ENCODE data around the gene ACTR1A.
A peak's percentile ranks its signal among the peaks of the same experiment; 100 is the strongest.
"Not testable (repeated sequence)": the region's sequence is repeated elsewhere in the genome, so short reads cannot be mapped to it uniquely, and the experiment has no call there.

The ACTR1A gene

GRCh38 chr10:102504179-102504975, 1.9 kb upstream of the ACTR1A start:
- Mint-ChIP-seq H3K4me1 (peaks cover 28% of the 10 kb centered on the region), H3K9me3 (no peaks in the 10 kb centered on the region), H3K4me3 (no peak overlapping the region), H3K36me3 (peaks cover 4% of the 10 kb centered on the region), H3K27ac (no peak overlapping the region)
- ATAC-seq (no peak), DNase-seq (ENCODE audit: low spot score in 2 of 2) (peak; percentile 22 to 59)

- DNase-seq (ENCODE audit: low spot score in 2 of 2) = peak; percentile 96 to 99
- no peak within 1 kb of the TSS for H3K4me3 Mint-ChIP-seq
Measured at GRCh38 chr10:102503264-102504178, 1.0 kb upstream of the ACTR1A start, which contains the start of gene SUFU. SUFU (plus strand) TSS chr10:102503972; CDS start chr10:102504153, 181 bp downstream.

GRCh38 chr10:102502029-102502336, 529 bp downstream of the ACTR1A start:
- H3K9me3 Mint-ChIP-seq = no peaks in the 10 kb centered on the region
- peaks cover 20% of the 10 kb centered on the region for H3K36me3 Mint-ChIP-seq
- H3K4me3 Mint-ChIP-seq = no peak overlapping the region
- DNase-seq (ENCODE audit: low spot score in 2 of 2) = peak; percentile 98 to 100
- no peak overlapping the region for H3K27ac Mint-ChIP-seq
- peak; percentile 86 for ATAC-seq
- H3K4me1 Mint-ChIP-seq = peaks cover 33% of the 10 kb centered on the region

More at GRCh38 chr10:102503264-102504178, 1.0 kb upstream of the ACTR1A start, which contains the start of gene SUFU:
- Mint-ChIP-seq H3K27ac (no peak within 1 kb of the TSS), H3K36me3 (peaks cover 10% of the 10 kb centered on the region), H3K9me3 (no peaks in the 10 kb centered on the region), H3K4me1 (peaks cover 36% of the 10 kb centered on the region)
- ATAC-seq = peak; percentile 83

GRCh38 chr10:102501201-102502028, 1.1 kb downstream of the ACTR1A start:
- Mint-ChIP-seq H3K9me3 (no peaks in the 10 kb centered on the region), H3K27ac (no peak overlapping the region), H3K36me3 (peaks cover 26% of the 10 kb centered on the region), H3K4me3 (no peak overlapping the region), H3K4me1 (peaks cover 27% of the 10 kb centered on the region)
- no peak for ATAC-seq
- DNase-seq (ENCODE audit: low spot score in 2 of 2) = no peak

- H3K36me3 Mint-ChIP-seq = peaks cover 32% of the 10 kb centered on the region
- DNase-seq (ENCODE audit: low spot score in 2 of 2); H3K9me3 Mint-ChIP-seq; H3K4me3 Mint-ChIP-seq; H3K27ac Mint-ChIP-seq; ATAC-seq: not testable (repeated sequence)
- peaks cover 27% of the 10 kb centered on the region for H3K4me1 Mint-ChIP-seq
Measured at GRCh38 chr10:102500686-102501085, 1.8 kb downstream of the ACTR1A start.

- no peak for DNase-seq (ENCODE audit: low spot score in 2 of 2)
- Mint-ChIP-seq H3K4me3 (no peak overlapping the region), H3K9me3 (no peaks in the 10 kb centered on the region), H3K27ac (peak overlapping the region; percentile 26), H3K4me1 (peaks cover 13% of the 10 kb centered on the region), H3K36me3 (peaks cover 41% of the 10 kb centered on the region)
- ATAC-seq = no peak
Measured at GRCh38 chr10:102499356-102499755, 3.2 kb downstream of the ACTR1A start.

GRCh38 chr10:102497545-102497944, 5.0 kb downstream of the ACTR1A start:
- Mint-ChIP-seq H3K4me3 (no peak overlapping the region), H3K9me3 (no peaks in the 10 kb centered on the region), H3K36me3 (peaks cover 56% of the 10 kb centered on the region), H3K27ac (peak overlapping the region; percentile 26), H3K4me1 (peaks cover 22% of the 10 kb centered on the region)
- DNase-seq (ENCODE audit: low spot score in 2 of 2) = no peak
- no peak for ATAC-seq

- no peak for ATAC-seq
- Mint-ChIP-seq H3K36me3 (peaks cover 84% of the 10 kb centered on the region), H3K9me3 (no peaks in the 10 kb centered on the region), H3K4me1 (peaks cover 19% of the 10 kb centered on the region), H3K27ac (peak overlapping the region; percentile 74), H3K4me3 (no peak overlapping the region)
- no peak for DNase-seq (ENCODE audit: low spot score in 2 of 2)
Measured at GRCh38 chr10:102493771-102494170, 8.7 kb downstream of the ACTR1A start.

GRCh38 chr10:102492983-102493382, 9.5 kb downstream of the ACTR1A start:
- H3K4me1 Mint-ChIP-seq = peaks cover 17% of the 10 kb centered on the region
- H3K9me3 Mint-ChIP-seq = no peaks in the 10 kb centered on the region
- peaks cover 88% of the 10 kb centered on the region for H3K36me3 Mint-ChIP-seq
- no peak overlapping the region for H3K4me3 Mint-ChIP-seq
- ATAC-seq = no peak
- peak overlapping the region; percentile 74 for H3K27ac Mint-ChIP-seq
- no peak for DNase-seq (ENCODE audit: low spot score in 2 of 2)

- no peak for DNase-seq (ENCODE audit: low spot score in 2 of 2)
- Mint-ChIP-seq H3K4me3 (no peak overlapping the region), H3K27ac (peak overlapping the region; percentile 74), H3K36me3 (peaks cover 89% of the 10 kb centered on the region), H3K4me1 (peaks cover 17% of the 10 kb centered on the region), H3K9me3 (no peaks in the 10 kb centered on the region)
- ATAC-seq = no peak
Measured at GRCh38 chr10:102492344-102492939, 10.1 kb downstream of the ACTR1A start.

- Mint-ChIP-seq H3K27ac (no peak overlapping the region), H3K9me3 (no peaks in the 10 kb centered on the region), H3K36me3 (peaks cover 91% of the 10 kb centered on the region), H3K4me1 (peaks cover 17% of the 10 kb centered on the region), H3K4me3 (no peak overlapping the region)
- ATAC-seq (no peak), DNase-seq (ENCODE audit: low spot score in 2 of 2) (no peak)
Measured at GRCh38 chr10:102491136-102491535, 11.4 kb downstream of the ACTR1A start.

GRCh38 chr10:102485093-102485784, 17.3 kb downstream of the ACTR1A start:
- no peak for DNase-seq (ENCODE audit: low spot score in 2 of 2)
- no peaks in the 10 kb centered on the region for H3K9me3 Mint-ChIP-seq
- peak overlapping the region; percentile 63 for H3K27ac Mint-ChIP-seq
- H3K4me1 Mint-ChIP-seq = no peaks in the 10 kb centered on the region
- peaks cover 100% of the 10 kb centered on the region for H3K36me3 Mint-ChIP-seq
- H3K4me3 Mint-ChIP-seq = no peak overlapping the region
- no peak for ATAC-seq

- no peak for ATAC-seq
- Mint-ChIP-seq H3K27ac (no peak overlapping the region), H3K4me1 (peaks cover 4% of the 10 kb centered on the region), H3K9me3 (no peaks in the 10 kb centered on the region), H3K4me3 (no peak overlapping the region), H3K36me3 (peaks cover 100% of the 10 kb centered on the region)
- DNase-seq (ENCODE audit: low spot score in 2 of 2) = no peak
Measured at GRCh38 chr10:102484021-102484420, 18.5 kb downstream of the ACTR1A start.

- Mint-ChIP-seq H3K4me1 (peaks cover 8% of the 10 kb centered on the region), H3K36me3 (peaks cover 77% of the 10 kb centered on the region), H3K9me3 (no peaks in the 10 kb centered on the region), H3K27ac (peak overlapping the region; percentile 88), H3K4me3 (no peak overlapping the region)
- no peak for DNase-seq (ENCODE audit: low spot score in 2 of 2)
- ATAC-seq = no peak
Measured at GRCh38 chr10:102480396-102480795, 22.1 kb downstream of the ACTR1A start.

All from stimulated activated effector memory CD8-positive, alpha-beta T cell treated with anti-CD3 and anti-CD28 coated beads, Interleukin-12 subunit alpha, Interleukin-12 subunit beta, amount 100 ng/mL, for 72 hours (primary cell).